Measurements from ENCODE around the gene SLC2A3. TPM values are rescaled to one million over a fixed set of nuclear protein-coding genes. Genes with fewer than 3 reads are reported as not detected.
A peak's percentile ranks its signal among the peaks of the same experiment; 100 is the strongest.

The SLC2A3 gene
- total and polyA plus RNA-seq, 2 experiments from 2014 or later, result 199 to 388 TPM

DNA sequence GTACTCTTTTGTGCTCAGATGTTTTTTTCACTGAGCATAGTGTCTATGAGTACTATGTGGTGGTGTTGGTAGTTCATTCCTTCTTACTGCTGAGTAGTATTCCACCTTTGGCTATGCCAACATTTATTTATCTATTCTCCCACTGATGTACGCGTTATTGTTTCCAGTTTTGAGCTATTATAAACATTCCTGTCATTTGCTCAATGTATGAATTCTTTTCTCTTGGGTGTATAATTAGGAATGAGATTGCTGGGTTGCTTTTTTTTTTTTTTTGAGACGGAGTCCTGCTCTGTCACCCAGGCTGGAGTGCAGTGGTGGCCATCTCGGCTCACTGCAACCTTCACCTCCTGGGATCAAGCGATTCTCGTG is 37.5 kb upstream of the SLC2A3 start (continued):
- no peak for TF ChIP-seq CREB1 (CRISPR knock-in tag; IDR thresholded peaks at IDR 0.05; ENCODE audit: low read depth)

DNA sequence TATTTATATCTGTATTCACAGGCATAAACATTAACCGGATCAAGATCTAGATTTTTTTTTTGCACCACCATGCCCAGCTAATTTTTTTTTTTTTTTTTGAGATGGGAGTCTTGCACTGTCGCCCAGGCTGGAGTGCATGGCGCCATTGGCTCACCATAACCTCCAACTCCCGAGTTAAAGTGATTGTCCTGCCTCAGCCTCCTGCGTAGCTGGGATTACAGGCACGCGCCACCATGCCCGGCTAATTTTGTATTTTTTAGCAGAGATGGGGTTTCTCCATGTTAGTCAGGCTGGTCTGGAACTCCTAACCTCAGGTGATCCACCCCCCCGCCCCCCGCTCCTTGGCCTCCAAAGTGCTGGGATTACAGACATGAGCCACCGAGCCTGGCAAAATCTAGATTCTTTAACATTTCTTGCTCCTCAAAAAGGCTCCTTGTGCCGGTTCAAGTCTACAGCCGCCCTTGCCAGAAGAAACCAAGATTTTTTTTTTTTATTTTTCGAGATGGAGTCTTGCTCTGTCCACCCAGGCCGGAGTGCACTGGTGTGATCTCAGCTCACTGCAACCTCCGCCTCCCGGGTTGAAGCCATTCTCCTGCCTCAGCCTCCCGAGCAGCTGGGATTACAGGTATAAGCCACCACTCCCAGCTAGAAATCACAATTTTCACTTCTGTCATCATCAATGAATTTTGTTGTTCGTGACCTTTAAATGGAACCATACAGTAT is 36.9 kb upstream of the SLC2A3 start:
- no peaks in the 10 kb centered on the region for H3K36me3 ChIP-seq (ENCODE audit: insufficient read depth)
- Mint-ChIP-seq H3K36me3 (ENCODE audit: low read depth) (0 out of 3 replicates have a peak, but pooled peaks cover 3% of the 10 kb centered on the region), H3K27ac (peak overlapping the region; percentile 62), H3K9me3 (no peaks in the 10 kb centered on the region; the same call in 2 of the 3 replicates), H3K4me1 (peaks cover 49% of the 10 kb centered on the region), H3K4me3 (peak overlapping the region; percentile 21; the same call in 1 of the 3 replicates), H3K27me3 (ENCODE audit: insufficient read depth, low read depth, poor library complexity) (peaks cover 12% of the 10 kb centered on the region)
- H3K4me3 ChIP-seq, result no peak overlapping the region
- DNase-seq (ENCODE audit: low spot score) (no peak), ATAC-seq (no peak)
- H3K27ac ChIP-seq (ENCODE audit: low read depth), result peak overlapping the region; percentile 84
- H3K4me2 ChIP-seq, result peak overlapping the region; percentile 40
- peaks cover 15% of the 10 kb centered on the region for H3K79me2 ChIP-seq (replicated peaks; ENCODE audit: insufficient read depth)
- H3F3A ChIP-seq (replicated peaks; ENCODE audit: low read depth), result peaks cover 36% of the 10 kb centered on the region
- no peaks in the 10 kb centered on the region for H3K9me2 ChIP-seq (ENCODE audit: insufficient read depth)
- H2AFZ ChIP-seq, result no peak overlapping the region
- no peaks in the 10 kb centered on the region for H3K27me3 ChIP-seq (ENCODE audit: insufficient read depth)
- no peaks in the 10 kb centered on the region for H4K20me1 ChIP-seq (replicated peaks; ENCODE audit: insufficient read depth)
- H3K4me1 ChIP-seq (ENCODE audit: insufficient read depth), result peaks cover 73% of the 10 kb centered on the region
- no peak for TF ChIP-seq POLR2AphosphoS5 (IDR thresholded peaks at IDR 0.05; ENCODE audit: low read depth)
- TF ChIP-seq ZNF114 (CRISPR knock-in tag; IDR thresholded peaks at IDR 0.05), result no peak
- TF ChIP-seq, protein P1, sequence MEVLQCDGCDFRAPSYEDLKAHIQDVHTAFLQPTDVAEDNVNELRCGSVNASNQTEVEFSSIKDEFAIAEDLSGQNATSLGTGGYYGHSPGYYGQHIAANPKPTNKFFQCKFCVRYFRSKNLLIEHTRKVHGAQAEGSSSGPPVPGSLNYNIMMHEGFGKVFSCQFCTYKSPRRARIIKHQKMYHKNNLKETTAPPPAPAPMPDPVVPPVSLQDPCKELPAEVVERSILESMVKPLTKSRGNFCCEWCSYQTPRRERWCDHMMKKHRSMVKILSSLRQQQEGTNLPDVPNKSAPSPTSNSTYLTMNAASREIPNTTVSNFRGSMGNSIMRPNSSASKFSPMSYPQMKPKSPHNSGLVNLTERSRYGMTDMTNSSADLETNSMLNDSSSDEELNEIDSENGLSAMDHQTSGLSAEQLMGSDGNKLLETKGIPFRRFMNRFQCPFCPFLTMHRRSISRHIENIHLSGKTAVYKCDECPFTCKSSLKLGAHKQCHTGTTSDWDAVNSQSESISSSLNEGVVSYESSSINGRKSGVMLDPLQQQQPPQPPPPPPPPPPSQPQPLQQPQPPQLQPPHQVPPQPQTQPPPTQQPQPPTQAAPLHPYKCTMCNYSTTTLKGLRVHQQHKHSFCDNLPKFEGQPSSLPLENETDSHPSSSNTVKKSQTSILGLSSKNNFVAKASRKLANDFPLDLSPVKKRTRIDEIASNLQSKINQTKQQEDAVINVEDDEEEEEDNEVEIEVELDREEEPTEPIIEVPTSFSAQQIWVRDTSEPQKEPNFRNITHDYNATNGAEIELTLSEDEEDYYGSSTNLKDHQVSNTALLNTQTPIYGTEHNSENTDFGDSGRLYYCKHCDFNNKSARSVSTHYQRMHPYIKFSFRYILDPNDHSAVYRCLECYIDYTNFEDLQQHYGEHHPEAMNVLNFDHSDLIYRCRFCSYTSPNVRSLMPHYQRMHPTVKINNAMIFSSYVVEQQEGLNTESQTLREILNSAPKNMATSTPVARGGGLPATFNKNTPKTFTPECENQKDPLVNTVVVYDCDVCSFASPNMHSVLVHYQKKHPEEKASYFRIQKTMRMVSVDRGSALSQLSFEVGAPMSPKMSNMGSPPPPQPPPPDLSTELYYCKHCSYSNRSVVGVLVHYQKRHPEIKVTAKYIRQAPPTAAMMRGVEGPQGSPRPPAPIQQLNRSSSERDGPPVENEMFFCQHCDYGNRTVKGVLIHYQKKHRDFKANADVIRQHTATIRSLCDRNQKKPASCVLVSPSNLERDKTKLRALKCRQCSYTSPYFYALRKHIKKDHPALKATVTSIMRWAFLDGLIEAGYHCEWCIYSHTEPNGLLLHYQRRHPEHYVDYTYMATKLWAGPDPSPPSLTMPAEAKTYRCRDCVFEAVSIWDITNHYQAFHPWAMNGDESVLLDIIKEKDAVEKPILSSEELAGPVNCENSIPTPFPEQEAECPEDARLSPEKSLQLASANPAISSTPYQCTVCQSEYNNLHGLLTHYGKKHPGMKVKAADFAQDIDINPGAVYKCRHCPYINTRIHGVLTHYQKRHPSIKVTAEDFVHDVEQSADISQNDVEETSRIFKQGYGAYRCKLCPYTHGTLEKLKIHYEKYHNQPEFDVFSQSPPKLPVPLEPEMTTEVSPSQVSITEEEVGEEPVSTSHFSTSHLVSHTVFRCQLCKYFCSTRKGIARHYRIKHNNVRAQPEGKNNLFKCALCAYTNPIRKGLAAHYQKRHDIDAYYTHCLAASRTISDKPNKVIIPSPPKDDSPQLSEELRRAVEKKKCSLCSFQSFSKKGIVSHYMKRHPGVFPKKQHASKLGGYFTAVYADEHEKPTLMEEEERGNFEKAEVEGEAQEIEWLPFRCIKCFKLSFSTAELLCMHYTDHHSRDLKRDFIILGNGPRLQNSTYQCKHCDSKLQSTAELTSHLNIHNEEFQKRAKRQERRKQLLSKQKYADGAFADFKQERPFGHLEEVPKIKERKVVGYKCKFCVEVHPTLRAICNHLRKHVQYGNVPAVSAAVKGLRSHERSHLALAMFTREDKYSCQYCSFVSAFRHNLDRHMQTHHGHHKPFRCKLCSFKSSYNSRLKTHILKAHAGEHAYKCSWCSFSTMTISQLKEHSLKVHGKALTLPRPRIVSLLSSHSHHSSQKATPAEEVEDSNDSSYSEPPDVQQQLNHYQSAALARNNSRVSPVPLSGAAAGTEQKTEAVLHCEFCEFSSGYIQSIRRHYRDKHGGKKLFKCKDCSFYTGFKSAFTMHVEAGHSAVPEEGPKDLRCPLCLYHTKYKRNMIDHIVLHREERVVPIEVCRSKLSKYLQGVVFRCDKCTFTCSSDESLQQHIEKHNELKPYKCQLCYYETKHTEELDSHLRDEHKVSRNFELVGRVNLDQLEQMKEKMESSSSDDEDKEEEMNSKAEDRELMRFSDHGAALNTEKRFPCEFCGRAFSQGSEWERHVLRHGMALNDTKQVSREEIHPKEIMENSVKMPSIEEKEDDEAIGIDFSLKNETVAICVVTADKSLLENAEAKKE (CRISPR knock-in tag; IDR thresholded peaks at IDR 0.05), result no peak
- no peak for TF ChIP-seq ZNF331 (CRISPR knock-in tag; IDR thresholded peaks at IDR 0.05; ENCODE audit: low read depth)
- TF ChIP-seq, protein P2, sequence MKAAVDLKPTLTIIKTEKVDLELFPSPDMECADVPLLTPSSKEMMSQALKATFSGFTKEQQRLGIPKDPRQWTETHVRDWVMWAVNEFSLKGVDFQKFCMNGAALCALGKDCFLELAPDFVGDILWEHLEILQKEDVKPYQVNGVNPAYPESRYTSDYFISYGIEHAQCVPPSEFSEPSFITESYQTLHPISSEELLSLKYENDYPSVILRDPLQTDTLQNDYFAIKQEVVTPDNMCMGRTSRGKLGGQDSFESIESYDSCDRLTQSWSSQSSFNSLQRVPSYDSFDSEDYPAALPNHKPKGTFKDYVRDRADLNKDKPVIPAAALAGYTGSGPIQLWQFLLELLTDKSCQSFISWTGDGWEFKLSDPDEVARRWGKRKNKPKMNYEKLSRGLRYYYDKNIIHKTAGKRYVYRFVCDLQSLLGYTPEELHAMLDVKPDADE (IDR thresholded peaks at IDR 0.05), result no peak
- TF ChIP-seq, protein P3, sequence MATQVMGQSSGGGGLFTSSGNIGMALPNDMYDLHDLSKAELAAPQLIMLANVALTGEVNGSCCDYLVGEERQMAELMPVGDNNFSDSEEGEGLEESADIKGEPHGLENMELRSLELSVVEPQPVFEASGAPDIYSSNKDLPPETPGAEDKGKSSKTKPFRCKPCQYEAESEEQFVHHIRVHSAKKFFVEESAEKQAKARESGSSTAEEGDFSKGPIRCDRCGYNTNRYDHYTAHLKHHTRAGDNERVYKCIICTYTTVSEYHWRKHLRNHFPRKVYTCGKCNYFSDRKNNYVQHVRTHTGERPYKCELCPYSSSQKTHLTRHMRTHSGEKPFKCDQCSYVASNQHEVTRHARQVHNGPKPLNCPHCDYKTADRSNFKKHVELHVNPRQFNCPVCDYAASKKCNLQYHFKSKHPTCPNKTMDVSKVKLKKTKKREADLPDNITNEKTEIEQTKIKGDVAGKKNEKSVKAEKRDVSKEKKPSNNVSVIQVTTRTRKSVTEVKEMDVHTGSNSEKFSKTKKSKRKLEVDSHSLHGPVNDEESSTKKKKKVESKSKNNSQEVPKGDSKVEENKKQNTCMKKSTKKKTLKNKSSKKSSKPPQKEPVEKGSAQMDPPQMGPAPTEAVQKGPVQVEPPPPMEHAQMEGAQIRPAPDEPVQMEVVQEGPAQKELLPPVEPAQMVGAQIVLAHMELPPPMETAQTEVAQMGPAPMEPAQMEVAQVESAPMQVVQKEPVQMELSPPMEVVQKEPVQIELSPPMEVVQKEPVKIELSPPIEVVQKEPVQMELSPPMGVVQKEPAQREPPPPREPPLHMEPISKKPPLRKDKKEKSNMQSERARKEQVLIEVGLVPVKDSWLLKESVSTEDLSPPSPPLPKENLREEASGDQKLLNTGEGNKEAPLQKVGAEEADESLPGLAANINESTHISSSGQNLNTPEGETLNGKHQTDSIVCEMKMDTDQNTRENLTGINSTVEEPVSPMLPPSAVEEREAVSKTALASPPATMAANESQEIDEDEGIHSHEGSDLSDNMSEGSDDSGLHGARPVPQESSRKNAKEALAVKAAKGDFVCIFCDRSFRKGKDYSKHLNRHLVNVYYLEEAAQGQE (IDR thresholded peaks at IDR 0.05; ENCODE audit: unreplicated experiment), result no peak
- TF ChIP-seq NANOG (IDR thresholded peaks at IDR 0.05; ENCODE audit: borderline replicate concordance), result no peak
- no peak for TF ChIP-seq EZH2 (IDR thresholded peaks at IDR 0.05; ENCODE audit: low read depth, unreplicated experiment)
- TF ChIP-seq CREB1 (CRISPR knock-in tag; IDR thresholded peaks at IDR 0.05; ENCODE audit: low read depth), result no peak
- TF ChIP-seq, protein P4, sequence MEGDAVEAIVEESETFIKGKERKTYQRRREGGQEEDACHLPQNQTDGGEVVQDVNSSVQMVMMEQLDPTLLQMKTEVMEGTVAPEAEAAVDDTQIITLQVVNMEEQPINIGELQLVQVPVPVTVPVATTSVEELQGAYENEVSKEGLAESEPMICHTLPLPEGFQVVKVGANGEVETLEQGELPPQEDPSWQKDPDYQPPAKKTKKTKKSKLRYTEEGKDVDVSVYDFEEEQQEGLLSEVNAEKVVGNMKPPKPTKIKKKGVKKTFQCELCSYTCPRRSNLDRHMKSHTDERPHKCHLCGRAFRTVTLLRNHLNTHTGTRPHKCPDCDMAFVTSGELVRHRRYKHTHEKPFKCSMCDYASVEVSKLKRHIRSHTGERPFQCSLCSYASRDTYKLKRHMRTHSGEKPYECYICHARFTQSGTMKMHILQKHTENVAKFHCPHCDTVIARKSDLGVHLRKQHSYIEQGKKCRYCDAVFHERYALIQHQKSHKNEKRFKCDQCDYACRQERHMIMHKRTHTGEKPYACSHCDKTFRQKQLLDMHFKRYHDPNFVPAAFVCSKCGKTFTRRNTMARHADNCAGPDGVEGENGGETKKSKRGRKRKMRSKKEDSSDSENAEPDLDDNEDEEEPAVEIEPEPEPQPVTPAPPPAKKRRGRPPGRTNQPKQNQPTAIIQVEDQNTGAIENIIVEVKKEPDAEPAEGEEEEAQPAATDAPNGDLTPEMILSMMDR (conservative IDR thresholded peaks at IDR 0.05; ENCODE audit: low read depth in 2 of 2), result no peak
- no peak for TF ChIP-seq EZH2phosphoT487 (IDR thresholded peaks at IDR 0.05; ENCODE audit: unreplicated experiment)
- no peak for TF ChIP-seq JUNB (IDR thresholded peaks at IDR 0.05; ENCODE audit: unreplicated experiment)
